H1 (cell line): ENCODE measurements around the gene CRYBG1.

Source experiments
- CHD2 ChIP-seq: IDR thresholded peaks from 2 replicates; pipeline ENCODE4 v1.6.1; 2012; ENCODE audit warnings: low read length, improper control_type of control experiment
- CREB1 ChIP-seq: IDR thresholded peaks from 2 replicates; pipeline ENCODE4 v1.6.1; 2012; ENCODE audit warnings: inconsistent platforms
- CTCF ChIP-seq, 3 experiments: IDR thresholded peaks; 1 replicate in 2 of 3; 2 replicates in 1 of 3; pipeline versions ENCODE4 v1.5.1 to v1.6.1; 2011; ENCODE audit warnings: low read length in 3 of 3, mild to moderate bottlenecking in 3 of 3, inconsistent platforms in 2 of 3, low read depth in 1 of 3, moderate library complexity in 1 of 3; ENCODE audit not compliant: insufficient read depth in 1 of 3; ENCODE audit errors: control extremely low read depth in 1 of 3
- EP300 ChIP-seq, 2 experiments: IDR thresholded peaks; 1 replicate in 1 of 2; 2 replicates in 1 of 2; pipeline ENCODE4 v1.6.1; 2011 to 2012; ENCODE audit warnings: low read depth in 2 of 2, low read length in 2 of 2, mild to moderate bottlenecking in 2 of 2, borderline replicate concordance in 1 of 2, inconsistent platforms in 1 of 2, moderate library complexity in 1 of 2
- FOSL1 ChIP-seq: IDR thresholded peaks from 2 replicates; pipeline ENCODE4 v1.6.1; 2011; ENCODE audit warnings: mild to moderate bottlenecking, low read depth, low read length, moderate library complexity; ENCODE audit not compliant: insufficient read depth
- KDM5A ChIP-seq: fragments of 200-600 bp; IDR thresholded peaks from 2 replicates; pipeline ENCODE4 v1.7.1; 2012; ENCODE audit warnings: mild to moderate bottlenecking, low read length, inconsistent platforms, mixed read lengths
- POLR2A ChIP-seq, 2 experiments: IDR thresholded peaks; 1 replicate in 1 of 2; 2 replicates in 1 of 2; pipeline ENCODE4 v1.6.1; 2011; ENCODE audit warnings: low read depth in 2 of 2, low read length in 2 of 2, mild to moderate bottlenecking in 2 of 2; ENCODE audit errors: control extremely low read depth in 1 of 2
- POLR2AphosphoS5 ChIP-seq: IDR thresholded peaks from 2 replicates; pipeline ENCODE4 v1.6.1; 2011; ENCODE audit warnings: low read depth, low read length
- POU5F1 ChIP-seq: IDR thresholded peaks from 2 replicates; pipeline ENCODE4 v1.6.1; 2011; ENCODE audit warnings: low read depth, mild to moderate bottlenecking, low read length, moderate library complexity
- RAD21 ChIP-seq, 2 experiments: IDR thresholded peaks in 1 of 2; conservative IDR thresholded peaks in 1 of 2; 2 replicates each; pipeline ENCODE4 v1.6.1; 2011; ENCODE audit warnings: low read depth in 2 of 2, low read length in 2 of 2, improper control_type of control experiment in 1 of 2, inconsistent platforms in 1 of 2, mild to moderate bottlenecking in 1 of 2, moderate library complexity in 1 of 2
- SUZ12 ChIP-seq: fragments of 200-600 bp; sonication (generic); IDR thresholded peaks from 2 replicates; pipeline ENCODE4 v1.6.1; 2012; ENCODE audit warnings: mild to moderate bottlenecking, inconsistent platforms, low read length, moderate library complexity, mixed read lengths
- TEAD4 ChIP-seq: IDR thresholded peaks from 2 replicates; pipeline ENCODE4 v1.6.1; 2012; ENCODE audit warnings: low read depth, low read length, inconsistent platforms, mixed read lengths
- YY1 ChIP-seq: IDR thresholded peaks from 2 replicates; pipeline ENCODE4 v1.6.1; 2011; ENCODE audit warnings: low read depth, mild to moderate bottlenecking, low read length
- TF ChIP-seq, protein P1 (sequence below): IDR thresholded peaks from 2 replicates; pipeline ENCODE4 v1.6.1; 2012; ENCODE audit warnings: inconsistent platforms

- TF ChIP-seq POLR2AphosphoS5: no peak
- TF ChIP-seq CHD2: no peak
- no peak for TF ChIP-seq RAD21 (IDR thresholded peaks at IDR 0.05 in 1 of 2, conservative IDR thresholded peaks at IDR 0.05 in 1 of 2; ENCODE audit: low read depth in 2 of 2, low read length in 2 of 2)
- TF ChIP-seq POLR2A (IDR thresholded peaks at IDR 0.05; ENCODE audit: control extremely low read depth in 1 of 2, low read depth in 2 of 2, low read length in 2 of 2): no peak
- no peak for TF ChIP-seq KDM5A
- no peak for TF ChIP-seq EP300 (IDR thresholded peaks at IDR 0.05; ENCODE audit: borderline replicate concordance in 1 of 2, low read depth in 2 of 2, low read length in 2 of 2)
- no peak for TF ChIP-seq CTCF (IDR thresholded peaks at IDR 0.05; ENCODE audit: control extremely low read depth in 1 of 3, insufficient read depth in 1 of 3, low read depth in 1 of 3, low read length in 3 of 3)
- TF ChIP-seq TEAD4: no peak
- TF ChIP-seq FOSL1: no peak
- TF ChIP-seq CREB1: no peak
- no peak for TF ChIP-seq SUZ12
- no peak for TF ChIP-seq YY1
- TF ChIP-seq POU5F1: no peak
- TF ChIP-seq, protein P1, sequence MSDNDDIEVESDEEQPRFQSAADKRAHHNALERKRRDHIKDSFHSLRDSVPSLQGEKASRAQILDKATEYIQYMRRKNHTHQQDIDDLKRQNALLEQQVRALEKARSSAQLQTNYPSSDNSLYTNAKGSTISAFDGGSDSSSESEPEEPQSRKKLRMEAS: no peak
These were observed 253.6 kb downstream of the CRYBG1 start for GRCh38 chr6:106614166-106614565.
